GM19452 (cell line): ENCODE measurements around the gene C14orf119.
"Not testable (repeated sequence)": the region's sequence is repeated elsewhere in the genome, so short reads cannot be mapped to it uniquely, and the experiment has no call there.

Experiments
- ATAC-seq: cut with Tn5 transposase; IDR thresholded peaks from one replicate; pipeline ENCODE4 v1.9.1; 2021; ENCODE audit not compliant: unreplicated experiment

The C14orf119 gene

GRCh38 chr14:23107620-23108019, 12.3 kb downstream of the C14orf119 start:
- ATAC-seq, result not testable (repeated sequence)

- not testable (repeated sequence) for ATAC-seq
Observed at GRCh38 chr14:23108169-23108568, 12.9 kb downstream of the C14orf119 start.

GRCh38 chr14:23109769-23110168, 14.5 kb downstream of the C14orf119 start:
- ATAC-seq, result no peak

- ATAC-seq, result no peak
Observed at GRCh38 chr14:23110579-23111365, 15.5 kb downstream of the C14orf119 start.

- no peak for ATAC-seq
Observed at GRCh38 chr14:23112359-23113178, 17.3 kb downstream of the C14orf119 start.

- ATAC-seq, result no peak
Observed at GRCh38 chr14:23113431-23114119, 18.3 kb downstream of the C14orf119 start.

GRCh38 chr14:23114120-23114458, 18.8 kb downstream of the C14orf119 start:
- ATAC-seq, result no peak

GRCh38 chr14:23114669-23115038, 19.3 kb downstream of the C14orf119 start:
- ATAC-seq, result no peak

GRCh38 chr14:23115039-23115731, 19.9 kb downstream of the C14orf119 start:
- ATAC-seq, result no peak

- ATAC-seq, result no peak
Observed at GRCh38 chr14:23115918-23116317, 20.6 kb downstream of the C14orf119 start.

GRCh38 chr14:23117371-23118020, 22.2 kb downstream of the C14orf119 start:
- ATAC-seq, result no peak

- no peak for ATAC-seq
Observed at GRCh38 chr14:23118506-23119362, 23.4 kb downstream of the C14orf119 start, which contains the start of gene CEBPE. Gene CEBPE, minus strand, starts transcription at chr14:23119255. Its CDS starts 164 bp downstream, at chr14:23119091.

- ATAC-seq, result no peak
Observed at GRCh38 chr14:23119363-23120327, 24.3 kb downstream of the C14orf119 start.

GRCh38 chr14:23120541-23121251, 25.4 kb downstream of the C14orf119 start:
- ATAC-seq, result peak; percentile 62

GRCh38 chr14:23121361-23121771, 26.1 kb downstream of the C14orf119 start:
- no peak for ATAC-seq

- ATAC-seq, result no peak
Observed at GRCh38 chr14:23122086-23122485, 26.8 kb downstream of the C14orf119 start.

GRCh38 chr14:23123419-23123818, 28.1 kb downstream of the C14orf119 start:
- ATAC-seq, result no peak
